Measurements from ENCODE around the gene RBP5. TPM values are rescaled to one million over a fixed set of nuclear protein-coding genes. Genes with fewer than 3 reads are reported as not detected.

The RBP5 gene
- polyA plus RNA-seq, 2 of the 4 experiments (the other 2 are of a cell fraction), result 0.25 TPM; not detected in 1

GRCh38 chr12:7116196-7116595 lies 12.5 kb downstream of the RBP5 start:
- POLR2A ChIA-PET, result no interaction called here

GRCh38 chr12:7114851-7115250 lies 13.8 kb downstream of the RBP5 start:
- Histone ChIP-seq H3K4me3 (no peak overlapping the region), H3K9me3 (no peaks in the 10 kb centered on the region), H3K4me2 (no peak overlapping the region), H3K4me1 (peaks cover 14% of the 10 kb centered on the region; the same call in 2 of the 3 replicates), H3K27ac (no peak overlapping the region)
- ATAC-seq, result no peak
- 82% methylated on average over 6 of the region's 6 CpGs for WGBS (ENCODE audit: missing lambda C conversion rate)
- TF ChIP-seq EP300 (IDR thresholded peaks at IDR 0.05), result no peak
- no peak for TF ChIP-seq HEYL (CRISPR knock-in tag; IDR thresholded peaks at IDR 0.05)
- TF ChIP-seq NFE2L2 (conservative IDR thresholded peaks at IDR 0.05; ENCODE audit: low read length), result no peak
- TF ChIP-seq RCOR1 (IDR thresholded peaks at IDR 0.05; ENCODE audit: low read depth, low read length), result no peak
- TF ChIP-seq ESRRA (IDR thresholded peaks at IDR 0.05; ENCODE audit: borderline replicate concordance, low read length), result no peak
- no peak for TF ChIP-seq FOSB (CRISPR knock-in tag; IDR thresholded peaks at IDR 0.05)
- no peak for TF ChIP-seq CBX8 (IDR thresholded peaks at IDR 0.05)
- no peak for DNase-seq (ENCODE audit: low read depth in 1 of 2, low spot score in 1 of 2)
- FAIRE-seq, result no peak
- POLR2A ChIA-PET, result no interaction called here
- CTCF ChIA-PET, result interaction anchor here (1.0 to 8.4 kb wide), 8 partner anchors 9 to 168 kb away, joined by 3 to 309 read pairs (median 4); partner anchors contain the start of gene C1S

More at GRCh38 chr12:7116196-7116595, 12.5 kb downstream of the RBP5 start:
- no peak for FAIRE-seq
- H3K9me3 ChIP-seq, result no peaks in the 10 kb centered on the region
- CTCF ChIA-PET, result interaction anchor here (1.1 to 2.0 kb wide), 5 partner anchors 9 to 169 kb away, joined by 3 to 8 read pairs (median 5); partner anchors contain the start of gene C1S
- TF ChIP-seq RNF2 (IDR thresholded peaks at IDR 0.05; ENCODE audit: borderline replicate concordance, low read depth) (no peak), EP300 (IDR thresholded peaks at IDR 0.05) (no peak), REST (IDR thresholded peaks at IDR 0.05) (no peak), FOSB (CRISPR knock-in tag; IDR thresholded peaks at IDR 0.05) (no peak), CHD2 (IDR thresholded peaks at IDR 0.05; ENCODE audit: low read length, partially characterized antibody) (no peak), RCOR1 (IDR thresholded peaks at IDR 0.05; ENCODE audit: low read depth, low read length) (no peak), FOXS1 (CRISPR knock-in tag; IDR thresholded peaks at IDR 0.05) (no peak), ESRRA (IDR thresholded peaks at IDR 0.05; ENCODE audit: borderline replicate concordance, low read length) (no peak), EHF (CRISPR knock-in tag; IDR thresholded peaks at IDR 0.05) (no peak), CBX8 (IDR thresholded peaks at IDR 0.05) (no peak), JUNB (IDR thresholded peaks at IDR 0.05) (no peak), ATOH8 (CRISPR knock-in tag; IDR thresholded peaks at IDR 0.05; ENCODE audit: low read depth) (no peak), NFE2L2 (conservative IDR thresholded peaks at IDR 0.05; ENCODE audit: low read length) (no peak), USF2 (IDR thresholded peaks at IDR 0.05) (no peak), ZC3H11A (IDR thresholded peaks at IDR 0.05) (no peak), ZNF302 (CRISPR knock-in tag; IDR thresholded peaks at IDR 0.05) (no peak), HOXA7 (CRISPR knock-in tag; IDR thresholded peaks at IDR 0.05) (no peak)
- H3K4me1 ChIP-seq, result peaks cover 5% of the 10 kb centered on the region; the same call in 1 of the 3 replicates
- no peak overlapping the region for H3K4me3 ChIP-seq
- no peak overlapping the region for H3K4me2 ChIP-seq
- 75% methylated on average over 3 of the region's 3 CpGs for WGBS (ENCODE audit: missing lambda C conversion rate)
- H3K27ac ChIP-seq, result no peak overlapping the region
- ATAC-seq, result no peak
- DNase-seq (ENCODE audit: low read depth in 1 of 2, low spot score in 1 of 2), result no peak

DNA sequence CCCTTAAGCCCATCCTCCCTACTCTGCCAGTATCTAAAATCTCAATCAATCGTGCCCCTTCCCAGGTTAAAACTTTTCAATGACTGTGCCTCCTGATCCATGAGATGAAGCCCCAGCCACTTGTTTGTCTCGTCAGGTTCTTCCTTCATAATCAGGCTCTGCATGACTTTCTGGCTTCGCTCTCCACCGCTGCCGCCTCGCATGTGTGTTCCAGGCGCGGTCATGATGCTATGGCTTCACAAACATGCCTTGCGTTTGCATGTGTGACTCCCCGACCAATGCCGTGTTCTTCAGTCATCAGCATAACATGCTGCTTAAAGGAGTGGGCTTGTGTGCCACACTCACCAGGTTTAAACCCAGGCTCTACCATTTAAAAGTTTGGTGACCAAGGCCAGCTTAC lies 14.7 kb downstream of the RBP5 start:
- Histone ChIP-seq H3K9me3 (no peaks in the 10 kb centered on the region), H3K4me3 (no peak overlapping the region), H3K4me2 (no peak overlapping the region), H3K4me1 (peaks cover 20% of the 10 kb centered on the region), H3K27ac (no peak overlapping the region)
- WGBS (ENCODE audit: missing lambda C conversion rate), result 83% methylated on average over 11 of the region's 11 CpGs
- ChIA-PET POLR2A (no interaction called here), CTCF (interaction anchor here (0.6 to 8.4 kb wide), 40 partner anchors 9 to 245 kb away, joined by 3 to 309 read pairs (median 5); partner anchors contain the start of genes C12orf57, C1R, C1S and LPCAT3)
- FAIRE-seq (no peak), ATAC-seq (no peak), DNase-seq (ENCODE audit: low read depth in 1 of 2, low spot score in 1 of 2) (no peak)
- TF ChIP-seq RNF2 (IDR thresholded peaks at IDR 0.05; ENCODE audit: borderline replicate concordance, low read depth) (no peak), POLR2A (IDR thresholded peaks at IDR 0.05; ENCODE audit: low read length) (no peak), PHF8 (IDR thresholded peaks at IDR 0.05; ENCODE audit: borderline replicate concordance, low read depth) (no peak), POLR2AphosphoS2 (conservative IDR thresholded peaks at IDR 0.05; ENCODE audit: low read length) (no peak), MAZ (IDR thresholded peaks at IDR 0.05; ENCODE audit: borderline replicate concordance, low read depth, low read length) (no peak), JUNB (IDR thresholded peaks at IDR 0.05) (no peak), SMC3 (IDR thresholded peaks at IDR 0.05) (no peak), RARB (CRISPR knock-in tag; IDR thresholded peaks at IDR 0.05) (no peak), CBX8 (IDR thresholded peaks at IDR 0.05) (no peak), MAFK (IDR thresholded peaks at IDR 0.05; ENCODE audit: partially characterized antibody) (no peak), JUN (IDR thresholded peaks at IDR 0.05) (no peak)

Data from A549 (cell line).